Sigmoid colon (tissue), 4 donors: ENCODE results near the gene TENM4.

Experiments used
- EP300 ChIP-seq, 4 donors: sonication (generic); formaldehyde crosslinking; IDR thresholded peaks; one replicate each; pipeline ENCODE4 v1.6.1; 2017; ENCODE audit warnings: antibody characterized with exemption in 4 of 4
- POLR2A ChIP-seq, 2 donors: fragments of 450-650 bp; IDR thresholded peaks; one replicate each; pipeline ENCODE4 v1.6.1; 2016; ENCODE audit warnings: antibody characterized with exemption in 2 of 2, mild to moderate bottlenecking in 2 of 2, moderate library complexity in 2 of 2
- POLR2AphosphoS5 ChIP-seq, 4 donors: sonication (generic); formaldehyde crosslinking; IDR thresholded peaks; one replicate each; pipeline ENCODE4 v1.6.1; 2017; ENCODE audit warnings: antibody characterized with exemption in 4 of 4
- TF ChIP-seq, protein P1 (sequence below), 4 experiments: fragments of 450-650 bp in 3 of 4; fragments of 200-600 bp in 1 of 4; IDR thresholded peaks; one replicate each; pipeline ENCODE4 v1.5.1; 2016 to 2019; ENCODE audit warnings: antibody characterized with exemption in 4 of 4, mild to moderate bottlenecking in 3 of 4, moderate library complexity in 2 of 4

DNA sequence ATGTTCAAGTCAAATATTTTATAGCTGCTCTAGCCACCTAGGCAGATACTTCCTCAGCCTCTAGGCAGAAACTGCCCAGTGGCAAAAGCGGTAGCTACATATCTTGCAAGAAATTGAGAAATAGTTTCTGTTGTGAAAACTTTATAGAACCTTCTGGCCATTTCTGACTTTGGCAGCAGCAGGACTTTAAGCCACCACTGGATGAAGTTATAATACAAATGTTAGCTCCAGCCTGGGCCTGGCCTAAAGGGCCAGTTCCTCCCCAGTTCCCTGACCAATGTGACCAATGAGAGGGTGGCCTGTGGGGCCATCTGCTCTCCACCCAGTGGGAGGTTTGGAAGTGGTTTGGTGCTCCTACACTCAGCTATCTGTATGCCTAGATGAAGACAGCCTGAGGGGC is 612.2 kb downstream of the TENM4 start:
- TF ChIP-seq, protein P1, sequence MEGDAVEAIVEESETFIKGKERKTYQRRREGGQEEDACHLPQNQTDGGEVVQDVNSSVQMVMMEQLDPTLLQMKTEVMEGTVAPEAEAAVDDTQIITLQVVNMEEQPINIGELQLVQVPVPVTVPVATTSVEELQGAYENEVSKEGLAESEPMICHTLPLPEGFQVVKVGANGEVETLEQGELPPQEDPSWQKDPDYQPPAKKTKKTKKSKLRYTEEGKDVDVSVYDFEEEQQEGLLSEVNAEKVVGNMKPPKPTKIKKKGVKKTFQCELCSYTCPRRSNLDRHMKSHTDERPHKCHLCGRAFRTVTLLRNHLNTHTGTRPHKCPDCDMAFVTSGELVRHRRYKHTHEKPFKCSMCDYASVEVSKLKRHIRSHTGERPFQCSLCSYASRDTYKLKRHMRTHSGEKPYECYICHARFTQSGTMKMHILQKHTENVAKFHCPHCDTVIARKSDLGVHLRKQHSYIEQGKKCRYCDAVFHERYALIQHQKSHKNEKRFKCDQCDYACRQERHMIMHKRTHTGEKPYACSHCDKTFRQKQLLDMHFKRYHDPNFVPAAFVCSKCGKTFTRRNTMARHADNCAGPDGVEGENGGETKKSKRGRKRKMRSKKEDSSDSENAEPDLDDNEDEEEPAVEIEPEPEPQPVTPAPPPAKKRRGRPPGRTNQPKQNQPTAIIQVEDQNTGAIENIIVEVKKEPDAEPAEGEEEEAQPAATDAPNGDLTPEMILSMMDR (IDR thresholded peaks at IDR 0.05), result no peak
- TF ChIP-seq POLR2A (IDR thresholded peaks at IDR 0.05) (no peak), EP300 (IDR thresholded peaks at IDR 0.05) (no peak), POLR2AphosphoS5 (IDR thresholded peaks at IDR 0.05) (no peak)
